H9 (cell line): ENCODE data around the gene MRGPRF. TPM values are rescaled to one million over a fixed set of nuclear protein-coding genes. Genes with fewer than 3 reads are reported as not detected.

Experiments
- DNase-seq: peaks from one replicate; pipeline ENCODE4 v3.0.0-alpha.2; 2017
- H2AFZ ChIP-seq: one replicate; pipeline ENCODE4 v1.6.1; 2013; ENCODE audit warnings: mild to moderate bottlenecking, low read length, control low read depth, moderate library complexity
- H2AK5ac ChIP-seq: 2 replicates; pipeline ENCODE4 v1.6.1; 2013; ENCODE audit warnings: low read length, control low read depth, mixed read lengths; ENCODE audit not compliant: insufficient read length
- H2BK120ac ChIP-seq: one replicate; pipeline ENCODE4 v1.6.1; 2013; ENCODE audit warnings: low read depth, mild to moderate bottlenecking, low read length, control low read depth, inconsistent platforms; ENCODE audit not compliant: poor library complexity, severe bottlenecking
- H2BK12ac ChIP-seq: 2 replicates; pipeline ENCODE4 v1.6.1; 2013; ENCODE audit warnings: low read length, control low read depth, mixed read lengths, low read depth; ENCODE audit not compliant: insufficient read length
- H2BK15ac ChIP-seq: 2 replicates; pipeline ENCODE4 v1.6.1; 2013; ENCODE audit warnings: low read depth, low read length, control low read depth
- H2BK20ac ChIP-seq: one replicate; pipeline ENCODE4 v1.6.1; 2013; ENCODE audit warnings: low read depth, mild to moderate bottlenecking, low read length, control low read depth, inconsistent platforms; ENCODE audit not compliant: poor library complexity, severe bottlenecking
- H2BK5ac ChIP-seq: 2 replicates; pipeline ENCODE4 v1.6.1; 2013; ENCODE audit warnings: low read length, control low read depth, mixed read lengths; ENCODE audit not compliant: insufficient read length
- H3K14ac ChIP-seq: 2 replicates; pipeline ENCODE4 v1.6.1; 2013; ENCODE audit warnings: low read length, control low read depth; ENCODE audit not compliant: insufficient read depth
- H3K18ac ChIP-seq: 2 replicates; pipeline ENCODE4 v1.6.1; 2013; ENCODE audit warnings: low read depth, mild to moderate bottlenecking, mixed read lengths, low read length, control low read depth; ENCODE audit not compliant: insufficient read length
- H3K23ac ChIP-seq: 2 replicates; pipeline ENCODE4 v1.6.1; 2013; ENCODE audit warnings: low read length, control low read depth, mixed read lengths, low read depth; ENCODE audit not compliant: insufficient read length
- H3K23me2 ChIP-seq: 2 replicates; pipeline ENCODE4 v1.6.1; 2013; ENCODE audit warnings: low read depth, mild to moderate bottlenecking, mixed read lengths, low read length, control low read depth; ENCODE audit not compliant: insufficient read length, poor library complexity, severe bottlenecking
- H3K27ac ChIP-seq: 2 replicates; pipeline ENCODE4 v1.5.1; 2013; ENCODE audit warnings: low read length, control low read depth, mixed read lengths, low read depth; ENCODE audit not compliant: insufficient read length
- H3K27me3 ChIP-seq: 2 replicates; pipeline ENCODE4 v1.6.1; 2013; ENCODE audit warnings: low read length, control low read depth, inconsistent platforms; ENCODE audit not compliant: insufficient read depth
- H3K4ac ChIP-seq: 2 replicates; pipeline ENCODE4 v1.6.1; 2013; ENCODE audit warnings: low read depth, mild to moderate bottlenecking, control low read depth, inconsistent platforms, low read length, moderate library complexity
- H3K4me1 ChIP-seq: 2 replicates; pipeline ENCODE4 v1.6.1; 2013; ENCODE audit warnings: low read length, control low read depth, inconsistent platforms; ENCODE audit not compliant: insufficient read depth
- H3K4me2 ChIP-seq: 2 replicates; pipeline ENCODE4 v1.6.1; 2013; ENCODE audit warnings: low read length, control low read depth, mixed read lengths; ENCODE audit not compliant: insufficient read length, insufficient read depth
- H3K56ac ChIP-seq: 2 replicates; pipeline ENCODE4 v1.6.1; 2013; ENCODE audit warnings: low read depth, mild to moderate bottlenecking, mixed read lengths, low read length, control low read depth; ENCODE audit not compliant: insufficient read length
- H3K79me1 ChIP-seq: 2 replicates; pipeline ENCODE4 v1.6.1; 2013; ENCODE audit warnings: low read depth, mild to moderate bottlenecking, moderate library complexity, low read length, control low read depth, inconsistent platforms; ENCODE audit not compliant: insufficient read depth, poor library complexity, severe bottlenecking
- H3K79me2 ChIP-seq: 2 replicates; pipeline ENCODE4 v1.6.1; 2013; ENCODE audit warnings: low read length, control low read depth, inconsistent platforms; ENCODE audit not compliant: insufficient read depth
- H3K9ac ChIP-seq: 2 replicates; pipeline ENCODE4 v1.6.1; 2013; ENCODE audit warnings: low read length, control low read depth, mixed read lengths; ENCODE audit not compliant: insufficient read length; ENCODE audit errors: extremely low read depth
- H3K9me3 ChIP-seq: one replicate; pipeline ENCODE4 v1.6.1; 2013; ENCODE audit warnings: low read depth, low read length, inconsistent platforms; ENCODE audit not compliant: control insufficient read depth
- H3T11ph ChIP-seq: one replicate; pipeline ENCODE4 v1.6.1; 2013; ENCODE audit warnings: mild to moderate bottlenecking, low read length, control low read depth, inconsistent platforms
- H4K20me1 ChIP-seq: one replicate; pipeline ENCODE4 v1.6.1; 2013; ENCODE audit not compliant: control insufficient read depth, insufficient read length, insufficient read depth
- H4K5ac ChIP-seq: 2 replicates; pipeline ENCODE4 v1.6.1; 2013; ENCODE audit warnings: low read depth, mild to moderate bottlenecking, mixed read lengths, low read length, control low read depth; ENCODE audit not compliant: insufficient read length
- H4K8ac ChIP-seq: replicated peaks from 2 replicates; pipeline ENCODE4 v1.6.1; 2013; ENCODE audit warnings: low read length, control low read depth, mixed read lengths, low read depth; ENCODE audit not compliant: insufficient read length
- H4K91ac ChIP-seq: 2 replicates; pipeline ENCODE4 v1.6.1; 2013; ENCODE audit warnings: low read depth, mild to moderate bottlenecking, moderate library complexity, mixed read lengths, low read length, control low read depth; ENCODE audit not compliant: insufficient read length
- H3K27ac Mint-ChIP-seq, 3 experiments: 2 replicates in 2 of 3; 3 replicates in 1 of 3; pipeline ENCODE4 v1.8.0; 2020 to 2021; ENCODE audit warnings: mixed read lengths in 3 of 3, mild to moderate bottlenecking in 1 of 3, moderate library complexity in 1 of 3
- H3K27me3 Mint-ChIP-seq: 2 replicates; pipeline ENCODE4 v1.8.0; 2021; ENCODE audit warnings: low read depth, mild to moderate bottlenecking, moderate library complexity, mixed read lengths
- H3K36me3 Mint-ChIP-seq, 3 experiments: 2 replicates in 2 of 3; 3 replicates in 1 of 3; pipeline ENCODE4 v1.8.0; 2020 to 2021; ENCODE audit warnings: low read depth in 3 of 3, mixed read lengths in 3 of 3; ENCODE audit not compliant: insufficient read depth in 1 of 3
- H3K4me1 Mint-ChIP-seq, 2 experiments: 2 replicates each; pipeline ENCODE4 v1.8.0; 2020; ENCODE audit warnings: mixed read lengths in 2 of 2
- H3K4me3 Mint-ChIP-seq, 2 experiments: 2 replicates in 1 of 2; 3 replicates in 1 of 2; pipeline ENCODE4 v1.8.0; 2020 to 2021; ENCODE audit warnings: mild to moderate bottlenecking in 2 of 2, mixed read lengths in 2 of 2, moderate library complexity in 1 of 2
- H3K9me3 Mint-ChIP-seq, 2 experiments: 2 replicates in 1 of 2; 3 replicates in 1 of 2; pipeline ENCODE4 v1.8.0; 2020; ENCODE audit warnings: mild to moderate bottlenecking in 2 of 2, mixed read lengths in 2 of 2, moderate library complexity in 1 of 2
- CTCF ChIP-seq: fragments of 200-600 bp; sonication (generic); conservative IDR thresholded peaks from 3 replicates; pipeline ENCODE4 v1.8.0; 2021; ENCODE audit warnings: antibody characterized with exemption, mild to moderate bottlenecking
- WGBS: extraction: QIAGEN DNeasy Blood & Tissue Kit; methylation state at CpG from one replicate; pipeline ENCODE4 v1.1.7; 2013; ENCODE audit warnings: missing lambda C conversion rate, low lambda C conversion rate, mixed read lengths; ENCODE audit not compliant: insufficient read length; ENCODE audit errors: extremely low coverage; 5-methylcytosine and 5-hydroxymethylcytosine counted together
- total RNA-seq: library from RNA; stranded (reverse); gene quantifications from 2 replicates; pipeline ENCODE4 v1.2.1, GENCODE V29; 2021

Gene MRGPRF
- total RNA-seq, 1 experiment from 2014 or later, result 4.0 TPM

- no peak for TF ChIP-seq CTCF
- H2AK5ac ChIP-seq, result no peak overlapping the region
- WGBS, result no CpG with 5 or more reads among the region's 9 CpGs
- no peak overlapping the region for H3K4me2 ChIP-seq
- H3K4me1 ChIP-seq, result no peaks in the 10 kb centered on the region; the same call in 1 of the 2 replicates
- H3K14ac ChIP-seq, result no peak overlapping the region
- H2BK15ac ChIP-seq, result no peak overlapping the region
- H3K56ac ChIP-seq, result no peak overlapping the region
- no peak overlapping the region for H2AFZ ChIP-seq
- peaks cover 14 to 26% of the 10 kb centered on the region in 2 experiments for H3K4me1 Mint-ChIP-seq
- H2BK12ac ChIP-seq, result no peak overlapping the region
- no peaks in the 10 kb centered on the region for H3K79me2 ChIP-seq
- H3K79me1 ChIP-seq, result no peaks in the 10 kb centered on the region
- no peak overlapping the region for H2BK120ac ChIP-seq
- no peak overlapping the region for H4K5ac ChIP-seq
- no peak for DNase-seq
- no peak overlapping the region for H3K4me3 Mint-ChIP-seq
- no peak overlapping the region for H3K27ac ChIP-seq
- H4K91ac ChIP-seq, result no peak overlapping the region
- H4K20me1 ChIP-seq, result no peaks in the 10 kb centered on the region
- no peak overlapping the region for H3K23ac ChIP-seq
- no peak overlapping the region for H3K18ac ChIP-seq
- H3T11ph ChIP-seq, result no peak overlapping the region
- H3K9me3 Mint-ChIP-seq, result no peaks in the 10 kb centered on the region
- H4K8ac ChIP-seq, result no peak overlapping the region
- no peak overlapping the region for H3K9ac ChIP-seq
- H2BK20ac ChIP-seq, result no peak overlapping the region
- H3K4ac ChIP-seq, result no peak overlapping the region
- no peak overlapping the region for H2BK5ac ChIP-seq
- no peaks in the 10 kb centered on the region for H3K27me3 ChIP-seq
- no peaks in the 10 kb centered on the region for H3K36me3 Mint-ChIP-seq
- H3K27ac Mint-ChIP-seq, result peak overlapping the region in 2 of 3 experiments; percentile 8 to 80; a peak in 2 of 7 replicates
- H3K23me2 ChIP-seq, result no peaks in the 10 kb centered on the region
- H3K27me3 Mint-ChIP-seq, result peaks cover 1% of the 10 kb centered on the region; the same call in 1 of the 2 replicates
- no peaks in the 10 kb centered on the region for H3K9me3 ChIP-seq
Observed at GRCh38 chr11:69027704-69028372, 14.8 kb upstream of the MRGPRF start.
